Testis (tissue), 2 donors: ENCODE results near the gene PRND.

Source experiments
- CTCF ChIP-seq, 3 experiments: fragments of 450-650 bp in 2 of 3; fragments of 200-600 bp in 1 of 3; sonication (generic) in 1 of 3; IDR thresholded peaks; one replicate each; pipeline ENCODE4 v1.5.1; 2016 to 2019; ENCODE audit warnings: antibody characterized with exemption in 3 of 3, mild to moderate bottlenecking in 2 of 3, moderate library complexity in 1 of 3
- POLR2A ChIP-seq: fragments of 450-650 bp; IDR thresholded peaks from one replicate; pipeline ENCODE4 v1.6.1; 2017; ENCODE audit warnings: antibody characterized with exemption, mild to moderate bottlenecking, moderate library complexity

DNA sequence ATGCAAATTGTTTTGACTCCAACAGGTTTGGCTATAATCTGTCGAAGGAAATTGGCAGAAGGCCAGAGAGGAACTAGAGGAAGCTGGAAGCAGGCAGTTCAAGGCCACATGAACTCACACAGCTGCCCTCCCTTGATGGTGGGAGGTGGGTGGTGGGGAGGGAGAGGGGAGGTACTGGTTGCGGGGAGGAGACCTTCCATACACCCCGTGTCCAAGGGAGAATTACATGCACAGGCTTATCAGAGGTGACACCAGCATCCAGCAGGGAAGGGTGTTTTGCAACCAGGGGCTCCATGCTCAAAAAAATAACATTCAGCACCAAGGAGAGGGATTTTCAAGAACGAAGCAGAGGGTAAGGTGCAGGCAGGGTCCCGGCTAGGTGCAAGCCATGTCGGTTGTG, 9.1 kb downstream of the PRND start:
- no peak for TF ChIP-seq CTCF (IDR thresholded peaks at IDR 0.05)
- no peak for TF ChIP-seq POLR2A
